Calu3 (cell line): ENCODE results near the gene FBXO42. TPM values are rescaled to one million over a fixed set of nuclear protein-coding genes. Genes with fewer than 3 reads are reported as not detected.
A peak's percentile ranks its signal among the peaks of the same experiment; 100 is the strongest.

ENCODE experiments used
- BruUV-seq: library from RNA; stranded (reverse); fragments of 400-500 nt; replicated peaks from 2 replicates; lab custom pipeline; 2021; lab: Mats Ljungman, UMichigan
- CTCF ChIA-PET: fragments of 300-600 bp; sonication (Branson Sonifier 250); formaldehyde crosslinking; loops from one replicate; lab custom pipeline; 2022; ENCODE audit warnings: antibody characterized with exemption; lab: Charles Lee
- DNase-seq: peaks from one replicate; pipeline ENCODE4 v3.0.0; 2022
- H3K27ac Mint-ChIP-seq: one replicate; pipeline ENCODE4 v1.8.0; 2022; ENCODE audit warnings: mixed read lengths; ENCODE audit not compliant: unreplicated experiment
- H3K27me3 Mint-ChIP-seq: one replicate; pipeline ENCODE4 v1.8.0; 2022; ENCODE audit warnings: mixed read lengths; ENCODE audit not compliant: unreplicated experiment
- H3K36me3 Mint-ChIP-seq: one replicate; pipeline ENCODE4 v1.8.0; 2022; ENCODE audit warnings: mild to moderate bottlenecking, moderate library complexity, mixed read lengths; ENCODE audit not compliant: insufficient read depth, unreplicated experiment
- H3K4me1 Mint-ChIP-seq: one replicate; pipeline ENCODE4 v1.8.0; 2022; ENCODE audit warnings: mild to moderate bottlenecking, low read depth, mixed read lengths; ENCODE audit not compliant: unreplicated experiment
- H3K4me3 Mint-ChIP-seq: one replicate; pipeline ENCODE4 v1.8.0; 2022; ENCODE audit warnings: mild to moderate bottlenecking, low read depth, moderate library complexity, mixed read lengths; ENCODE audit not compliant: unreplicated experiment
- H3K9me3 Mint-ChIP-seq: one replicate; pipeline ENCODE4 v1.8.0; 2022; ENCODE audit warnings: low read depth, mixed read lengths; ENCODE audit not compliant: unreplicated experiment
- intact Hi-C: fragments of 100-400 bp; cut with micrococcal nuclease; formaldehyde crosslinking; loops from one replicate; pipeline ENCODE4 v1.10.0; 2022; ENCODE audit not compliant: unreplicated experiment
- total RNA-seq: library from RNA; stranded (reverse); gene quantifications from 2 replicates; pipeline ENCODE4 v1.2.3, GENCODE V29; 2022
- TF ChIP-seq, protein P1 (sequence below): fragments of 200-600 bp; IDR thresholded peaks from one replicate; pipeline ENCODE4 v1.8.0; 2022; ENCODE audit warnings: antibody characterized with exemption; ENCODE audit not compliant: unreplicated experiment

Gene FBXO42
- total RNA-seq, 1 experiment from 2014 or later: 10.6 TPM

DNA sequence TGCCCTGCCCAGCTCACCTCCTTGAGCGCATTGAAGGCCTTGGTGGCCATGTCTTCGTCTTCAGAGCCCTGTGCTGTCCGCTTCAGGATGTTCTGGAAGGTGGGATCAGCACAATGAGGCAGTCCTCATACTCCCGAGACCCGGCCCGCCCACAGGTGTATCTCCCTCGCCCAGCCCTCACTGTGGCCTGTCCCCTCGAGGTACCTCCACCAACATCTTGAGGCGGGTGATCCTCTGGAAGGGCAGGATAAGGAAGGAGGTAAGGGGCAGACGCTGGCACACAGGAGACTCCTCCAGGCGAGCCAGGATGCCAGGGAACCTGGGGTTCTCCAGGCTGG is 147.0 kb downstream of the FBXO42 start:
- TF ChIP-seq, protein P1, sequence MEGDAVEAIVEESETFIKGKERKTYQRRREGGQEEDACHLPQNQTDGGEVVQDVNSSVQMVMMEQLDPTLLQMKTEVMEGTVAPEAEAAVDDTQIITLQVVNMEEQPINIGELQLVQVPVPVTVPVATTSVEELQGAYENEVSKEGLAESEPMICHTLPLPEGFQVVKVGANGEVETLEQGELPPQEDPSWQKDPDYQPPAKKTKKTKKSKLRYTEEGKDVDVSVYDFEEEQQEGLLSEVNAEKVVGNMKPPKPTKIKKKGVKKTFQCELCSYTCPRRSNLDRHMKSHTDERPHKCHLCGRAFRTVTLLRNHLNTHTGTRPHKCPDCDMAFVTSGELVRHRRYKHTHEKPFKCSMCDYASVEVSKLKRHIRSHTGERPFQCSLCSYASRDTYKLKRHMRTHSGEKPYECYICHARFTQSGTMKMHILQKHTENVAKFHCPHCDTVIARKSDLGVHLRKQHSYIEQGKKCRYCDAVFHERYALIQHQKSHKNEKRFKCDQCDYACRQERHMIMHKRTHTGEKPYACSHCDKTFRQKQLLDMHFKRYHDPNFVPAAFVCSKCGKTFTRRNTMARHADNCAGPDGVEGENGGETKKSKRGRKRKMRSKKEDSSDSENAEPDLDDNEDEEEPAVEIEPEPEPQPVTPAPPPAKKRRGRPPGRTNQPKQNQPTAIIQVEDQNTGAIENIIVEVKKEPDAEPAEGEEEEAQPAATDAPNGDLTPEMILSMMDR: no peak
- H3K27ac Mint-ChIP-seq: no peak overlapping the region
- no peak overlapping the region for H3K4me3 Mint-ChIP-seq
- H3K36me3 Mint-ChIP-seq: peaks cover 24% of the 10 kb centered on the region
- BruUV-seq: no TSS peak
- CTCF ChIA-PET: no interaction called here
- H3K4me1 Mint-ChIP-seq: peaks cover 18% of the 10 kb centered on the region
- DNase-seq: no peak
- no peaks in the 10 kb centered on the region for H3K27me3 Mint-ChIP-seq
- intact Hi-C loops: loop anchor here (5.0 kb wide), 1 partner anchor 37 kb away; no protein-coding TSS in a partner anchor
- H3K9me3 Mint-ChIP-seq: no peaks in the 10 kb centered on the region

DNA sequence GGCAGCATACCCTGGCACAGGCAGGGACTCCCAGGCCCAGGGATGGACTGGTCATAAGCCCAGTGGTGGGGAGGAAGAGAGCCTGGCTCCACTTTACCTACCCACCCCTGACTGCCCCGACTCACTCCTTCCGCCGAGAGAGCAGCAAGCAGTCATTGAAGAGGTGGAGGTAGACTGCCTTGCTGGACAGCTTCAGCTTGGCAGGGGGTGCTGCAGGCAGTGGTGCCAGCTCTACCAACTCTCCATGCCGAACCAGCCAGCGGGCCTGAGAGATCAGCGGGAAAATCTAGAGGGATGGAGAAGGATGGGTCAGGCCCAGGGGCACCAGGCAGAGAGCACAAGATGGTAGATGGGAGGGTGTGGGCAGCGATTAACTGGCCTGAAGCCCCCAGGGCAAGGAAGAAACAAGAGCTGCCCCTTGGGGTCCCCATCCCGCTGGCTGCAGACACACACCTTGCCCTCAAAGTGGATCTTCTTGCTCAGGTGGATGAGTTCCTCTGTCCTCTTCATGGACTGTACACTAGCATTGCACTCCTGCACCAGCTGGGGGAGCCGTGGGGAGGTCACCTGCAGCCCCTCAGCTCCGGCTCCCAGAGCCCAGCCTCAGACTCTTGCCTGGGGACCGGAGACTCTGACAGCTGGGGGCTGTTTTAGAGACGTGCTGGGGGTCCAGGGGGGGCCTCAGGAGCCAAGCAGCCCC is 147.5 kb downstream of the FBXO42 start:
- CTCF ChIA-PET: no interaction called here
- no peaks in the 10 kb centered on the region for H3K27me3 Mint-ChIP-seq
- no peaks in the 10 kb centered on the region for H3K9me3 Mint-ChIP-seq
- no peak overlapping the region for H3K4me3 Mint-ChIP-seq
- intact Hi-C loops: loop anchor here (5.0 kb wide), 1 partner anchor 38 kb away; no protein-coding TSS in a partner anchor
- TF ChIP-seq, protein P1: no peak
- H3K27ac Mint-ChIP-seq: no peak overlapping the region
- peaks cover 24% of the 10 kb centered on the region for H3K36me3 Mint-ChIP-seq
- BruUV-seq: TSS peak; percentile 20
- peaks cover 15% of the 10 kb centered on the region for H3K4me1 Mint-ChIP-seq
- peak; percentile 33 for DNase-seq

DNA sequence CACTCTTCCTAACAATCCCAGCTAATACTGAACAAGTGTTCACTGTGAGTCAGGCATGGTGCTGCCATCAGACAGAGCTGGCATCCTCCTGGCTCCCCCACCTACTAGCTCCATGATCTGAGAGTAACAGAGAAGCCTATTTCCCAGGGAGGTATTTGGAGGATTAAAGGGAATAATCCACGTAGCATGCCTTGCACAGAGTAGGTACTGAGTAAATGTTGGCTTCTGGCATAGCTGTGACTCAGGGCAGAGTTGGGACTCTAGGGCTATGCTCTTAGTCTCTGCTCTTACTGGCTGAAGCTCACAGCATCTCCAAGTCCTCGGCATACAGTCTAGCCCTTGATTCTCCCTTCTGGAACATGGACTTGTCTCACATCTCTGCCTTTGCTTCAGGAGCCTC is 148.1 kb downstream of the FBXO42 start:
- Mint-ChIP-seq H3K27ac (no peak overlapping the region), H3K27me3 (no peaks in the 10 kb centered on the region), H3K36me3 (peaks cover 24% of the 10 kb centered on the region), H3K9me3 (no peaks in the 10 kb centered on the region), H3K4me1 (peaks cover 10% of the 10 kb centered on the region), H3K4me3 (no peak overlapping the region)
- no TSS peak for BruUV-seq
- TF ChIP-seq, protein P1: no peak
- CTCF ChIA-PET: no interaction called here
- DNase-seq: no peak
- intact Hi-C loops: no loop called here

DNA sequence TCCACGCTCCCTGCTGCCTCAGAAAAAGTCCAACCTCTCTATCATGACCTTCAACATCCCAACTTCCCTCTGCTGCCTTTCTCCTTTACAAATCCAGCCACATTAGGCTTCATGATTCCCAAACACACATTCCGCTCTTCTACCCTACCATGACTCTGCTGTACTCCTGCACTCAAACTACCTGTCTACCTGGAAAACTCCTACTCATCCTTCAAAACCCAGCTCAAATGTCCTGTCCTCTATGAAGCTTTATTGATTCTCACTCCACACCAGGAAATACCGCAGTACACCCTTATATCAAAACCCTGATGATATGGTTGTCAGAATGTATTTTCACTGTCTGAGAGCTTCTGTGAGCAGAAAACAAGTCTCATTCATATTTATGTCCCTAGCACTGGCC is 148.7 kb downstream of the FBXO42 start:
- Mint-ChIP-seq H3K36me3 (peaks cover 24% of the 10 kb centered on the region), H3K27ac (no peak overlapping the region)
- CTCF ChIA-PET: no interaction called here

More for the DNA sequence above, 148.7 kb downstream of the FBXO42 start:
- no TSS peak for BruUV-seq
- Mint-ChIP-seq H3K27me3 (no peaks in the 10 kb centered on the region), H3K4me1 (peaks cover 6% of the 10 kb centered on the region), H3K9me3 (no peaks in the 10 kb centered on the region), H3K4me3 (no peak overlapping the region)
- TF ChIP-seq, protein P1: no peak
- intact Hi-C loops: no loop called here
- DNase-seq: no peak
